Measurements from ENCODE around the gene NXF2.
"Not testable (repeated sequence)": the region's sequence is repeated elsewhere in the genome, so short reads cannot be mapped to it uniquely, and the experiment has no call there.

Gene NXF2

GRCh38 chrX:102246893-102247292 lies at the start of gene NXF2:
TSS of gene NXF2 (plus strand) at chrX:102247167. CDS start at chrX:102307079, 59,912 bp downstream.
- not testable (repeated sequence) for DNase-seq

DNA sequence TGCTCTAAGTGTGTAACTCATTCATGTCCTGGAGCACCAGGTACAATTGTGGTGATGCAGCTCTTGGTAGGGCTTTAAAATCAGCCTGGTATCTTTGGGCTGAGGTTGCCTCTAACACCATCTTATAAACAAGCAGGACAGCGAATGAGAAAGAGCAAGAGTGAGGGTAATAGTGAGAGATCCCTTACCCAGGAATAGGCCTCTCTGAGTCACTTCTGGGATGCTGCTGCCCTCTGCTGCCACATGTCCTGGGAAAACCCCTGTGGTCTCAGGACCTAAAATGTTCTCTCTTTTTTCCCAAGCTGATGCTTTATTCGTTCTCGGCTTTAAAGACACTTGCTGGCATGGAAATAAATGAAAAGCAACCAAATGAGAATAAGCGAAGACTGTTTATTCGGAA lies 39.0 kb upstream of the NXF2 start:
- DNase-seq, result not testable (repeated sequence)

DNA sequence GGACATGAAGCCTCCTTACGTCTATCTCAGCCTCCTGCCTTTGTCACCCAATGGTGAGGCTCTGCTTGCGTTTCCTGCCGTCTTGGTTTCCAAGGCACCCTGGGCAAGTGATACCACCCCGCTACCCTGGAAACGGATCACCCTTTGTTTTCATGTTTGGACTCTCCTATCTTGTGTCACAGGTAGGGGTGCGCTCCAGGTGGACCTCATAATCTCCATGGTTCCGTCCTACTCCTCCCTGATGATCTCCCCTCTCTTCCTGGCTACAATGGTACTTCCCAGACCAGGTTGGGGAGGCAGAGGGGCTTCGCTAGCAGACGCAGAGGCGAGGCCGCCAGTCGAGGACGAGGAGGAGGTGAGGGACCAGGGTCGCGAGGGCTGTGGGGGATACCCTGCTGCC lies 32.0 kb upstream of the NXF2 start, which contains the start of gene TCP11X1:
TSS of gene TCP11X1 (plus strand) at position 316 of the 400 bp plus-strand sequence.
- DNase-seq, result not testable (repeated sequence)

DNA sequence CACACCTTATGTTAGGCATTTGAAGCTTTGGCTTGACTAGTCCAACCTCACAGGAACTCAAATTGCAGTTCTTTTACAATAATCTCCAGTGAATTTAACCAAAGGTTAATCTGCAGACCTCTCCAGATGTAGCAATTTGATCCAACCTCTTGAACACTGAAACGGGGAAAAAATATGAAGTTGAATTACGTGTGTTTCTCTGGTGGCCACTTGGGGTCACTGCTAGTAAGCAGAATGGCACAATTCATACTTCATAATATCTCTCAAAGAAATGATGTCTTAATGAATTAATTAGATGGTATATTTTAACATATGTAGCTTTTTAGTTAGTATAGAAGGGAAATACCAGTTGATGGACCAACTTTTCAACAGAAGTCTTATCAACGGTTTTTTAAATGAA lies 30.5 kb upstream of the NXF2 start:
- not testable (repeated sequence) for DNase-seq

DNA sequence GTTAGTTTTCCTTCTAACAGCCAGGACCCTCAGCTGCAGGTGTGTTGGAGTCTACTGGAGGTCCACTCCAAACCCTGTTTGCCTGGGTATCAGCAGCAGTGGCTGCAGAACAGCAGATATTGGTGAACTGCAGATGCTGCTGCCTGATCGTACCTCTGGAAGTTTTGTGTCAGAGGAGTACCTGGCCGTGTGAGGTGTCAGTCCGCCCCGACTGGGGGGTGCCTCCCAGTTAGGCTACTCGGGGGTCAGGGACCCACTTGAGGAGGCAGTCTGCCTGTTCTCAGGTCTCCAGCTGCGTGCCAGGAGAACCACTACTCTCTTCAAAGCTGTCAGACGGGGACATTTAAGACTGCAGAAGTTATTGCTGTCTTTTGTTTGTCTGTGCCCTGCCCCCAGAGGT lies 11.3 kb upstream of the NXF2 start:
- DNase-seq, result not testable (repeated sequence)

DNA sequence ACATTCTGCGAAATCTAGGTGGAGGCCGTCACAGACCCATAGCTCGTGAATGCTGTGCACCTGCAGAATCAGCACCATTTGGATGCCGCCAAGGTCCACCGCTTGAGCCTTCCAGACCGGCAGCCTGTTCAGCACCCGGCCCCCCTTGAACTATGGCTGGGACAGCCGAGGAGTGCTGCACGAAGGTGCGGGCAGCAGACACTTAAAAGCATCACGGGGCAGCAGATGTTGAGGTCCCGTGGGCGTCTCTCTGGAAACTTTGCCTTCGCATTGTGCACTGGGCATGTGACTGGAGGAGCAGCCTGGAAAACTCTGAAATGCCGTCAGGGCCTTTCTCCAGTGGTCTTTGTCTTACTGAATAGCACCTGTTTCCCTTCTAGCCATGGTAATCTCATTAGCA lies 6.7 kb upstream of the NXF2 start:
- not testable (repeated sequence) for DNase-seq

GRCh38 chrX:102272231-102272630 lies 25.3 kb downstream of the NXF2 start:
- DNase-seq, result not testable (repeated sequence)

DNA sequence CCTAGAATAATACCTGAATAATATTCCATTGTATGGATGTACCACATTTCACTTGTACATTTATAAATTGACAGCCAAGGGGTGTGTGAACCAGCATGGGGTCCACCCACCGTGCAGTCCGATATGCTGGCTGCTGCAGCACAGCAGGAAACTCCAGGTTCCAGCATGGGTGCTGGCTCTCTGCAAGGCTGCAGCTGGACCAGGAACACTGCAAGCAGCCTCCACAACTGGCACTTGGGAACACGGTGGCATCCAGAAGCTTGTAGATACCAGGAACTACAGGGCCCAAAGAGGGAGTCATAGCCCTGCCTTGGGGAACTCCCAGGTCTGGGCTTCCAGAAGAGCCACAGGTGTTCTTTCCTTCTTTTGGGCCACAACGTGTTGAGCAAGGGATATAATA lies 91.2 kb downstream of the NXF2 start:
- no peak for DNase-seq

- DNase-seq, result no peak
These were observed 92.6 kb downstream of the NXF2 start for GRCh38 chrX:102339312-102340298.

- DNase-seq, result no peak
These were observed 94.9 kb downstream of the NXF2 start for GRCh38 chrX:102341867-102342266.

GRCh38 chrX:102345916-102346315 lies 98.9 kb downstream of the NXF2 start:
- DNase-seq, result no peak
